Measurements from ENCODE around the gene KRTAP3-2.
"Not testable (repeated sequence)": the region's sequence is repeated elsewhere in the genome, so short reads cannot be mapped to it uniquely, and the experiment has no call there.

The KRTAP3-2 gene
- long read RNA-seq, donor 1, result 0 reads
- long read RNA-seq, donor 2, result 0 reads
- long read RNA-seq, donor 3, result 0 reads
- long read RNA-seq, donor 4, result 0 reads
- long read RNA-seq, donor 5, result 0 reads
- long read RNA-seq, donor 6, result 0 reads
- long read RNA-seq, donor 7, result 0 reads
- long read RNA-seq, donor 8, partial matches to known transcripts, result 0 of 1 reads
- long read RNA-seq, donor 8, other reads (novel, unspliced or antisense), result 0 of 1 reads

- not testable (repeated sequence) for DNase-seq
These were observed at the start of gene KRTAP3-2 for GRCh38 chr17:40999563-40999962. Gene KRTAP3-2 (minus strand): TSS chr17:40999906. CDS start chr17:40999853, 53 bp downstream.

GRCh38 chr17:41049110-41049509 is 49.4 kb upstream of the KRTAP3-2 start:
- no peak for DNase-seq

- no peak for DNase-seq
These were observed 48.7 kb upstream of the KRTAP3-2 start for GRCh38 chr17:41048441-41048840.

GRCh38 chr17:41046735-41047465 is 47.2 kb upstream of the KRTAP3-2 start, which contains the start of gene KRTAP2-1:
Gene KRTAP2-1 (minus strand): TSS chr17:41047316. CDS start chr17:41047267, 49 bp downstream.
- DNase-seq, result not testable (repeated sequence)

GRCh38 chr17:41042953-41043352 is 43.2 kb upstream of the KRTAP3-2 start:
- no peak for DNase-seq

- DNase-seq, result not testable (repeated sequence)
These were observed 41.3 kb upstream of the KRTAP3-2 start, which contains the start of gene KRTAP1-1 for GRCh38 chr17:41040783-41041571. Gene KRTAP1-1 (minus strand): TSS chr17:41041450. CDS start chr17:41041397, 53 bp downstream.

GRCh38 chr17:41037853-41038350 is 38.2 kb upstream of the KRTAP3-2 start:
- DNase-seq, result no peak

- not testable (repeated sequence) for DNase-seq
These were observed 34.7 kb upstream of the KRTAP3-2 start, which contains the start of gene KRTAP1-3 for GRCh38 chr17:41034346-41034935. Gene KRTAP1-3 (minus strand): TSS chr17:41034874. CDS start chr17:41034821, 53 bp downstream.

- no peak for DNase-seq
These were observed 30.0 kb upstream of the KRTAP3-2 start, which contains the start of gene KRTAP1-4 for GRCh38 chr17:41029633-41030245. Gene KRTAP1-4 (minus strand): TSS chr17:41030195. CDS start chr17:41030078, 117 bp downstream.

GRCh38 chr17:41026715-41027471 is 27.2 kb upstream of the KRTAP3-2 start, which contains the start of gene KRTAP1-5:
Gene KRTAP1-5 (minus strand): TSS chr17:41027208. CDS start chr17:41027155, 53 bp downstream.
- DNase-seq, result no peak

GRCh38 chr17:41024697-41025096 is 25.0 kb upstream of the KRTAP3-2 start:
- no peak for DNase-seq

- no peak for DNase-seq
These were observed 20.6 kb upstream of the KRTAP3-2 start for GRCh38 chr17:41020336-41020735.

- DNase-seq, result no peak
These were observed 19.7 kb upstream of the KRTAP3-2 start for GRCh38 chr17:41019415-41019814.

- DNase-seq, result no peak
These were observed 18.8 kb upstream of the KRTAP3-2 start for GRCh38 chr17:41018541-41018940.

- DNase-seq, result no peak
These were observed 17.0 kb upstream of the KRTAP3-2 start for GRCh38 chr17:41016578-41017215.

GRCh38 chr17:41015454-41015853 is 15.7 kb upstream of the KRTAP3-2 start:
- no peak for DNase-seq

GRCh38 chr17:41013606-41014005 is 13.9 kb upstream of the KRTAP3-2 start:
- no peak for DNase-seq

- DNase-seq, result no peak
These were observed 13.5 kb upstream of the KRTAP3-2 start for GRCh38 chr17:41013181-41013580.

- no peak for DNase-seq
These were observed 12.8 kb upstream of the KRTAP3-2 start for GRCh38 chr17:41012326-41013120.

Data from right kidney (tissue), 9 donors.